ENCODE data around the gene ALDH3B2.
"Not testable (repeated sequence)": the region's sequence is repeated elsewhere in the genome, so short reads cannot be mapped to it uniquely, and the experiment has no call there.

- not testable (repeated sequence) for TF ChIP-seq CTCF (IDR thresholded peaks at IDR 0.05); EZH2 (IDR thresholded peaks at IDR 0.05; ENCODE audit: borderline replicate concordance, insufficient read depth, low read depth, low read length, poor library complexity, severe bottlenecking)
Measured at GRCh38 chr11:67723036-67723435, 48.6 kb upstream of the ALDH3B2 start.
